Middle frontal gyrus (tissue), 1 donor: Measurements from ENCODE around the gene TEAD1.

Experiments used
- DNase-seq: peaks from one replicate; pipeline ENCODE4 v3.0.0-alpha.2; 2015; ENCODE audit warnings: low spot score; ENCODE audit errors: extremely low spot score

TEAD1 gene

DNA sequence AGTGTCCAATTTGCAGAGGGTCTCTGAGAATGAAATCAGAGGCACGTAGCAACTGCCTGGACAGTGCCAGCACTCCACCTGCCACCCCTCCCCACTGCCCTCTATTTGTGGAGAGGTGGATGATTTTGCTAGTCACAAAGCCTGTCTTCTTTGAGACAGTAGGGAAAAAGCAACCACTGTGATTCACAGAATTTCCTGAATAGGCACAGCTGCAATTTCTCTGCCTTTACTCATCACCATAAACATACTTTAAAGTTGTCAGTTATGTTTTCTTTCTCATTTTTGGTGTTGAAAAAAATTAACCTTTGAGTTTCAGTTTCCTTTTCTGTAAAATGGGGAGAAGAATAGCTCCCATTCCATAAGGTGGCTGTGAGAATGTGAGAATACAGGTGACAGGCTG is 134.3 kb downstream of the TEAD1 start:
- no peak for DNase-seq

DNA sequence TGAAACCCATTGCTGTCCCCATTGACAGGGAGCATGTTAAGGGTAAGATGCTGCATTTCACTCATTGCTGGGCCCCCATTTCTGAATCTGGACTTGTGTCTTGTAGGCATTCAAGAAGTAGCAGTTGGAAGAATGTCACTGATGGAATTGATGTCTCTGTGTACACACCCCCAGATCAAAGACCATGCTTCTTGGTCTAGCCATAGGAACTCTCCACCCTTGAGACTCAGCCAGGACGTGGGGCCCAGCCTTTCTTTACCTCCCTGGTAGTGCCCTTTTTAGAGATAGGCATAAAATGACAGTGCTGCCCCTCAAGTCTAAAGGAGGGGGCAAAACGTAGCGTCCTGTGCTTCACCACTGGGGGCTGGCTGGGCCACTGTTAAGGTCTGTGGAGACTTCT is 135.1 kb downstream of the TEAD1 start:
- no peak for DNase-seq

DNA sequence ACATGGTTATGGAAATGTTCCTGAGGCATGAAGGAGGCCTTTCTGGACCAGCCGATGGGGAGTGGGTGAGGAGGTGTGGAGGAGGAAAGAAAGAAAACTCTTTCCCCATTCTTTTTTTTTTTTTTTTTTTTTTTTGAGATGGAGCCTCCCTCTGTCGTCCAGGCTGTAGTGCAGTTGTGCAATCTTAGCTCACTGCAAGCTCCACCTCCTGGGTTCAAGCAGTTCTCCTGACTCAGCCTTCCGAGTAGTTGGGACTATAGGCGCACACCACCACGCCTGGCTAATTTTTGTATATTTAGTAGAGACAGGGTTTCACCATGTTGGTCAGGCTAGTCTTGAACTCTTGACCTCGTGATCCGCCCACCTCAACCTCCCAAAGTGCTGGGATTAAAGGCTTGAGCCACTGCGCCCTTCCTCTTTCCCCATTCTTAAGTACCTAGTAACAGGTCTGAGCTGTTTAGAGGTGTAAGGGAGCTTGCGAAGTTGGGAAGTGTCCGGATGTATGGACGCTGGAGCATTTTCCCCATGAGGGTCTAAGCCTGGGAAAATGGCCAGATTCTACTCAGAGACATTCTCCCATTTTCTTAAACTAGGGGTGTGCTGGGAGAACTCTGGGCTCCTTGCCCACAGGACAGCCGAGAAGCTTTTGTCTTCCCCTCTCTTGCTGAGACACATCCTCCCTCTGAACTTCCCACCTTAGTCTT is 135.8 kb downstream of the TEAD1 start:
- DNase-seq: no peak

DNA sequence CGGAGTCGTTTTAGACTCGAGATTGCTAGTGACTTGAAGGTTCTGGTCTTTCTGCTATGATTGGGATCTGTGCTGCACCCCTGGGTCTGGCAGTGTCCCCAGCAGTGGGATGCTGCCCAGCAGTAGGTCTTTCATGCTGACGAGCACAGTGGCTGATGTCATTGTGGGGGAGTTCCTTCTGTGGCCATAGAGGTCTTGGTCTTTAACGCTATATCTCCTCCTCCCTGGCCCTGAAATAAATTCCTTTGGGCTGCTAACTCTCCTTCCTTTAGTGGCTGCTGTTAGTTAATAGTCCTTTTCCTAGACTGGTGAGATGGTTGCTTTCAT is 136.3 kb downstream of the TEAD1 start:
- DNase-seq: no peak

DNA sequence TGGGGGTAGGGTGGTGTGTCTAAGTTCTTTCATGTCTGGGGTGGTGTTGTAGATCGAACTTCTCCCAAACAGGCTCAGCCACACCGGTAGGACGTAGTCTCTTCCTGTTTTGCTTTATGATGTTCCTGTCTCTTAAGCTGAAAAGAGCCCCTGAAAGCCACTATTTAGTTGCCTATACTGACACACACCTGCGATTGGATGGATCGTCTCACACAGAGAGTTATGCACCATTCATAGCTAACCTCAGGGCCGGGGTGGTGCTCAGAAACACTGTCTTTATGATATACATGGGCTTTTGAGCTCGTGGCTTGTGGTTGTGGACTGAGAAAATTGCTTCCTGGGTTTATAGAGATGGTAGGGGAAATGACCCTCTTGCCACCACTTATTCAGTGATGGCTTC is 137.6 kb downstream of the TEAD1 start:
- no peak for DNase-seq

DNA sequence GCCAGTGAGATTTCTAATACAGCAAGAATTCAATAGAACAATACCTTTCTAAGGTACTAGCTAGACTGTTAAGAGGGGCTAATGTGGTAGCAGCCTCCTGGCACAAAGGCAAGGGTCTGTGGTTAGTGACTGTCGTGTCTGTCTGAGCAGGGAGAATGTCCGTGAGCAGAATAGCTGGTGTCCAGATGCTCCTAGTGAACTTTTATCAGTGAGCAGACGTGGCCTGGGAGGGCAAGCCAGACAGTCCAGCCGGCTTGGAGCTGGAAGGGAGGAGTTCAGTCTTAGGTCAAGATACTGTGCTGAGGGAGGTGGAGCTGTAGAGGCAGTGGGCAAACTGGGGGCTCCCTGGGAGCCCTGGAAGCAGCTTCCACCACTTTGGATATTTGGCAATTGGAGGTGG is 138.6 kb downstream of the TEAD1 start:
- no peak for DNase-seq

DNA sequence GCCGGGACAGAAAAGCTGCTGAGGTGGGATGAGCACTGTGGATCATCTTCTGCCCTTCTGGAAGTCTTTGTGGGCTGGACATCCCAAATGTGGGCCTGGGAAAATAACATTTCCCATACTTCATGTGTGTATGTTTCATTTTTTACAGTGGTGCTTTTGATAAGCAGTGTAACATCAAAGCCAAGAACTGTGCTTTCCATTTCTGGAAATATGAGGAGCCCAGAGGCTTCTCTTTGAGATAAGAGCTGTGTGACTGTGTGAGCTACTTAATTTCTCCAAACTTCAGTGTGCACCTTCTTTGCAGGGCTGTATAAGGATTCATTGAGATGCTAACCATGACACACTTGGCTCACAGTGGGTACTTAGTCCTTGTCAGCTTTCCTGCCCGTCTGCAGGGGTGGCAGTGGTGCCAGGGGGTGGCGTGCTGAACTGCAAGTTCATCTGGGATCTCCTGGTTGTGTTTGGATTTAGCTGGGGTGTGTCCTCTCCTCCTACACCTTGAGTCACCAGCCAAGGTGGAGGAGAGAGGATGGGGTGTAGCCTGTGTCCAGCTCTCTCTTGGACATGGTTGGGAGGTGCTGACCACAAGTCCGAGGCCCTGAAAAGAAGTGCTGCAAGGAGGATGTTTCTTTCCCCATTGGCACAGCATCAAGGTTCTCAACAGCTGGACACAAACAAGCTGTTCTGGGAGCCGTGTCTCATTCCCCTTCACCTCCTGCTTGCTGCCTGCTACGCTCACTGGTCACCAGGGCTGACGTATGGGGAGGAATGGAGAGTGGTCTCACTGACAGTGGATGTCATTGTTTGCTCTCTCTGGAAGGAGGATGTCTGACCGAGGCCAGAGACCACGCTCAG is 139.4 kb downstream of the TEAD1 start:
- DNase-seq: no peak

DNA sequence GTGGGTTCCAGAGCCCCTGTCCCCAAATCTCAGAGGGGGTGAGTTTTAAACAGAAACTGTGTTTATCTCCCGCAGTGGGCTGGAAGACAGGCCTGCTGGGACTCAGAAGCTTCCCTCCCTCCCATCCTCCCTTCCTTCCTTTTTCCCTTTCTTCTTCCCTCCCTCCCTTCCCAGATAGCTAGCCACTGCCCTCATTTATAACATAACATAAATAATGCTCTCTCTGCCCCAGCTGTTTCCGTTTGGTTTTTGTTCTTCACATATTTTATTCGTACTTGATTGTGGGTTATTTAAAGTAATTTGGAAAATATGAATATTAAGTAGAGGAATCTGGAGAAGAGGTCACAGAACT is 140.9 kb downstream of the TEAD1 start:
- no peak for DNase-seq

DNA sequence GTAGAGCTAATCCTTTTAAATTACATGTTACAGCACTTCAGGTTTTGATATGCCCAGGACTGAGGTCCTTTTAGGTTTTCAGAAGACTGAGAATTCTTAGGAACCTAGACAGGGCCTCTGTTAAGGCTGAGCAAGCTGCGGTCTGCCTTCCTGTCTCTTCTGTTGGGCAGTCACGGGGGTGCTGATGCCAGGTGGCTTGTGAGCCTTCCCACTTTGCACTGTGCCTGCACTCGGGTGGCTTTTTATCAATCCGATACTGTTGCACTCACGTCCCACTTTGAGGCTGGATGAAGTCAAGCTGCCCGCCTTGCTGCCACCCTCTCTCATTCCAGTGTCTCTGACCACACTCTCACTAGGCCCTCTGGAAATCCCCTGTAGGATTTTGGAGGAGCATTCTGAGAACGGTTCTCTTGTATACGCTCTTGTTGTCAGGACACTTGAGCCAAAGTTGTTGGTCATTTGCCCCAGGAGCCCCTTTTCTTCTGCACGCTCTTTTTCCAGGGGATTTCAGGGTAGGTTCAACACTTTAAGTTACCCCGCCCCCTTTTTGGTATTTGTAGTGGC is 141.8 kb downstream of the TEAD1 start:
- no peak for DNase-seq

DNA sequence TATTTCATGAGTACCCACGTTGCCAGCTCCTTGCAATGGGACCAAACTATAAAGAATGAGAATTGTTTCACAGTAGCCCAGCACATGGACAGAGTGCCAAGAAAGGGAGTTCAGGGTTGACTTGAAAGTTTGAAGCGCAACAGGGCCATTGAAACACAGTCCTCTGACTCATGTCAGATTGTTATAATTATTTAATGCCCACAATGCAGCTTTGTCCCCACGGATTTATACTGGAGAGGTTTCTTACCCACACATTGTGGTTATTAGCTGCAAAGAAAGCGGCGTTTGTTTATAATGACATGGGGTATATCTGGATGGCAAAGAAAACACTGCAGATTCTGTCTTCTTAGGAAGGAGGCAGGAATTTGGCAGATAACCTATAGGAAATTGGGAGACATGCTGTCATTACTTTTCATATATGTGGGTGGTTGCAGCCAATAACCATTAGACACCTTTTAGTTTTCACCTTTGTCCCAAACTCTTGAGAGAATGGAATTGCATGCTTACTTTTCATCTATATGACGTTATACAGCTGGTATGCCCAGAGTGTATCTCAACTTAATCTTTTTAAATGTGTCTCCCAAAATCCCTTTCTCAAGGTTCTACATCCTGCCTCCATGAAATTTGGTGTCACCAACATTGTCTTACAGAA is 143.6 kb downstream of the TEAD1 start:
- no peak for DNase-seq

DNA sequence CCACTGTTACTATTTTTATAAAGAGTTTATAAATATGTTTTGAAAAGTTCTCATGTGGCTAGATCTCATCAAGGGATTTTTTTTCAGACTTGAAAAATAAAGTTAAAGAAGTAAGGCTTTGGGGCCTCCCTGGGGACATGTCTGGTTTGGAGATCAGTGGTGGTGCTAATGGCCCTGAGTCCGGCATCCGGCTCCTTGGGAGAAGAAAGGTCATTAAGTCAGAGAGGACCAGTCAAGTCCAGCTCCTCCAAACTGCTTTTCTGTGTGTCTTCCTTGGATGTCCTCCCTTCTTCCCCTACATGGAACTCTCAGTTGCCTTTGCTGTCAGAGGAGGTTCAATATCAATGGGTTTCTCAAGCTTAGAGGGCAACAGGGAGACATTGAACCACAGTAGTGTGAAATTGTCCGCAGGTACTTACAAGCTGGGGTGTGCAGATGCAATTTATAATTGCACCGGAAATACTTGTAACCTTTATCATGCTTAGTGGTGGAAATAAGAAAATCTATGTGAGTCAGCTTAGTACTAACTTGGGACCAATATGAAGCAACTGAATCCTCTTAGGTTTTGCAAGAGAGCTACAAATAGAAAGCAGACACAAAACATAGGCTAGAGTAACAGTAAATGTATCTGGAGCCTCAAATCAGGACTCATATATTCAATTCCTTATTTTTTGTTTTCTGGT is 144.3 kb downstream of the TEAD1 start:
- DNase-seq: no peak

DNA sequence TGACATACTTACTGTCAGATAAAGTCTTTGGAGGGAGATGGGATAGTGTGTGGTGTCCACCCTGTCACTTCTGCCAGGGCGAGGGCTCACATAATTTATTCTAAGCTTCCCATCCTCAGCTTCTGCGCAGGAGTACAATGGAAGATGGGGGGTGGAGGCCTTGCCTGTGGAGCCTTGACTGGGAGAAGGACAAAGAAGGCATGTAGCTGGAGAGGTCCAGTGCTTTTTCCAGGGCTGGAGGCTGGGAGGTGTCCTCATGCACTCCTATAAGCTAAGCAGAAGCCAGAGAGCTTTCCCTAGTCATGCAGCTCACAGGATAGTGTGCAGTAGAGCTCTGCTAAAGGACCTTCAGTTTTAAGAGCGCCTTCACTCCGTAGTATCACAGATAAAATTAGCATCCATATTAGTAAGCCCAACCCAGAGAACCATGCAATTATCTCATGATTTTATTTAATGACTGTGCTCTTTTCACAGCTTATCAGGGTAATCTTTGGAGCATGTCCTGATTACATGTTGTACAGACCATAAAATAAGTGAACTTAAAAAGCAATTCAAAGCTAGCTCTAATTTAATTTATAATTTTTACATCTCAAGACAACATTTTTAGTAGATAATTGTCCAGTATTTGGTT is 148.3 kb downstream of the TEAD1 start:
- DNase-seq: no peak

DNA sequence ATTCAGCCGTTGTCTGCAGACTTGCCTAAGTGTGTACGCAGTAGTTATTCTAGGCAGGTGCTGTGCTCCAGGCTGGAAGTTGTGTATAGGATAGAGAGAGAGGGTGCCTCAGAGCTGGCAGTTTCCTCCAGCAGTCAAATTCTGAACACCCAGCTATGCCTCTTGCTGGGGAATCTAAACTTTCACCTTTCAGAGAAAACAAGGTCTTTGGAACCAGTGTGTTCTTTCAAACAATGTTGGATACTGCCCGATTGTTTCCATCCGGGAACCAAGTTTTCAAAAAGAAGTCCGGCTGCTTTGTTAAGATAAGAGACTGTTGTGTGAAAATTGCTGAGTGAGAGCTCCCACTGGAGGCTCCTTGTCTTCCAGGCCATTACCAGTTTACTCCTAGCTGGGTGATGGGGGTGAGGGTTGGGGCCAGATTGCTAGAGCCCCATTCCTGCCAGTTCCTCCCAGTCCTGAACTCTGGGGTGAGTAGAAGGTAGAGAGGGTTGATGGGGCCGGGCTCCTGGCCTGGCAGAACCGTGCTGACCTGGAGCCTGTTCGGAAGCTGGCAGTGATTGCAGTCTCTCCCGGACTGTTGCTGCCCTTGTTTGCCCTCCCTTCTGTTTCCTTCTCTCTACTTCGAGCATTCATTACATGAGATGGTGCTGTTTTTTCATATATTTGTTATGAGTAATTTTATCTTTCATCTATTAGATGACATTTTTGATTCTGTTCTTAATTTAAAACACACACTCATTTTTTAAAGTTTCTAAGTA is 150.2 kb downstream of the TEAD1 start:
- DNase-seq: no peak

DNA sequence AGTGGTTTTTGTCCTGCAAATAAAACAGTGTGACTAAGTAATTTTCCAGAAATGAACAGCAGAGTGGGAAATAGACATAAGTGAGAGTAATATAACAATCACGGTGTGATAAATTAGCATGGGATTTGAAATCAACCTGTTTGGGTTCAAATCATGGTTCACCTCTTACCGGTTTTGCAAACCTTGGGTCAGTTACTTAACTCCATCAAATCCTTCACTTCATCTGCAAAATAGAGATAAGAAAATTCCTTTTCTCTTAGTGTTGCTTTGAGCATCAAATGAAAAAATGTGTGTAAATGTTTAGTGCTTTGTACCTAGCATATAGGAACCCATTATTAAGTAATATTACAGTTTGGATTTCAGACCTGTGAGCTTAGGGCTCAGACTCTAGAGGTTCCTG is 152.2 kb downstream of the TEAD1 start:
- no peak for DNase-seq

DNA sequence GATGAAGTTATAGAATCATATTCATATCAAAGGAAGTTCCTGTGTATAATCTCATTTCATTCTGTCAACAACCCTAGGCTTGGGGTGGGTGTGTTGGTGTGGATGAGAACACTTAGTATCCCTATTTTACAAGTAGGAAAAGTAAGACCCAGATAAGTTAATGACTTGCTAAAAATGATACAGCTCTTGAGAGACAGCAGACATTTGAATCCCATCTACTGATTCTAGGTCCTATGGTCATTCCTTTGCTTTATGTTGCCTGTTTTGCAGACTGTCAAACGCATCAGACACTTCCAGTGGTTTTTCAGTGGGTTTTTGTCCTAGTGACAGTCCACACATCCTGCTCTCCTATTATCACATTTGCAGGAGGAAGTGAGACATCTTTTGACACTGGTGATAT is 153.1 kb downstream of the TEAD1 start:
- DNase-seq: no peak

DNA sequence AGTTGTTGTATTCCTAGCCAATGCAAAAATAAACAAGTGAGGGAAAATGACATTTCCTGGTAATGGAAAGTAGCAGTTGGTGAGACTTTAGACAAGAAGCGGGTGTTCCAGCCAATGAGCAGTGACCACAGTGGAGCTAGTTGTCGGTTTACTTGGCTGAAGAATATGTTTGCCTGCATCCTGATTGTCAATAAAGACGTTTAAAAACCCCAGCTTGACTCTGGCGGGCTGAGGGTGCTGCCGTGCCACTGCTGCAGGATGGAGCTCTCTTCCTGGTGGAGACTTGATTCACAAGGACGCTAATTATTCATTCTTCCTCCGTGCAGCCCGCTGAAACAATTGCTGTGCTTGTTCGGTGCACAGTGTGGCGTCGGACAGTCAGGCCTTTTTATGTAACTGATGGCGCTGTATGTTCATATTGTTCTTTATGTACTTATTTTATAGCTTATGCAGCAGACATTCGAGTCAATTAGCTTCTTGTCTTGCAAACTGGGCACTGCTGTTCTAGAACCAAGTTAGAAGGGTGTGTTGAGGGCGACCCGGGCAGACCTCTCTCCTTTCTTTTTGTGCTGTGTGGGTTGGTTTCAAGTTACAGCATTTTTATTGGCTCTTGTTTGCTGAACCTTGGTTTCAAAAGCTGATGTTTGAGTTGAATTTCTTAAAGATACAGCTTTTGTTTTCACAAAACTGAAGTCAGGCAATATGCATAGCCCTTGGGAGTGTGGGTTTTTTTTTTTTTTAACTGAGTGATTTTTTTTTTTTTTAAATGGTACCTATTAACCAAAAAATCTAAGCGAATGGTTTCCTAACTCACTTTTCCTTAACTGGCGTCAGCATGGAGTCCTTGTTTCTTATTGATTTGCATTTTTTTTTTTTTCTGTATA is 153.9 kb downstream of the TEAD1 start:
- no peak for DNase-seq

DNA sequence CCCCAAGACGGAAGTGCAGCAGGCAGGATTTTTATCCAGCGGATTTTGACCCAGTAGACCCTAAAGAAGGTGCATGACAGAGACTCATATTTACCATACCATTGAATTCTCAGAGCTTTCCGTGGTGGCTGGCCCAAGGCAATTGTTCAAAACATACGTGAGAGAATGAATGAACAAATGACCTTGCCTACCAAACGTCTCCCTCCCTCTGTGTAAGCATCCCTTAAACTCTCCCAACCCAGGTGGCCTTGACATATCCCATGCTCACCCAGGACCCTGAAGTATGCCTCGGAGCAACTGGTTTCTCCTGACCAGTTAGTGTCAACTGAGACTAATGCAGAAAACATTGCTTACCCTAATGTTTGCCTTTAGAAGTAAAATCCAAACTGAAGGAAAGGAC is 154.9 kb downstream of the TEAD1 start:
- DNase-seq: no peak

DNA sequence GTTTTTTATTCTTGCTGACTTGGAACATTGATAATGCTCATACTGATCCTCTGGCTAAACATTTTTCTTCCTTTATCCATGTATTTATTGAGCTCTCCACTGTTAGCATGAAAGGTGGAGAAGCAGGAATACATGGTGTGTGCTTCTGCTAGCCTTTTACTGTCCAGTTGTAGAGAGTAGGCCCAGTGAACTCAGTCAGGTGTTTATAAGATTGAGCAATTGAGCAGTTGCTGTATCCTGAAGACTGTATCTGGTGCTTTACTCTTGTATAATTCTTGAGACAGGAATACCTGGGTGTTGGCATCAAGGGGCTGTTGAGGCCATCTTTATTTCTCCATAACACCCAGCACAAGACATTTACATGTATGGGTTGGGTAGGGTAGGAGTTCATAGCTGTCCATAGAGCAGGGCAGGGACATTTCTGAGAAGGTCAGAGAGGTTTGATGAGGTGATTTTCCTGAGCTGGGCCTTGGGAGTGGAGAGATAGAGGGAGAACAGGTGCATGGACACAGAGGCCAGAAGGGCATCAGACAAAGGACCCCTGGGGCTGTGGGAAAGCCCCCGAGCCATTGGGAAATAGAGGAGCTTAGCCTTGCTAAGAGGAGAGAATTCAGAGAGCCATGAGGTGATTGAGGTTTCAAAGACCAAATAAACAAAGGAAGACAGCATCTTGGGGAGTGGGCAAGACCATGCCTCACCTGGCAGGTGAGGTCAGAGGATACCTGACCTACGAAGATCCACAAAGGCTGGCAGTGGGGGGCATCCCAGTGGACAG is 155.5 kb downstream of the TEAD1 start:
- no peak for DNase-seq
